ENCODE data around the gene SPAG6.

The SPAG6 gene

GRCh38 chr10:22454634-22455033 is 109.3 kb downstream of the SPAG6 start:
- DNase-seq (no peak), ATAC-seq (ENCODE audit: insufficient read depth, low read depth) (no peak)
- no peak overlapping the region for H3K27ac ChIP-seq (ENCODE audit: low read length)
- H3K36me3 ChIP-seq (ENCODE audit: insufficient read depth, low read length): no peaks in the 10 kb centered on the region
- no peak overlapping the region for H3K4me3 ChIP-seq (ENCODE audit: low read depth in 1 of 2, low read length in 2 of 2)
- no peaks in the 10 kb centered on the region for H4K20me1 ChIP-seq (ENCODE audit: insufficient read depth, low read length)
- H3K4me2 ChIP-seq (ENCODE audit: insufficient read depth, low read length): no peak overlapping the region
- H3K4me1 ChIP-seq (ENCODE audit: insufficient read depth, low read length): no peaks in the 10 kb centered on the region
- no peaks in the 10 kb centered on the region for H3K79me2 ChIP-seq (ENCODE audit: insufficient read depth, low read length)
- no peaks in the 10 kb centered on the region for H3K27me3 ChIP-seq (ENCODE audit: insufficient read depth, low read length, poor library complexity)
- H3K9ac ChIP-seq (ENCODE audit: low read depth, low read length): no peak overlapping the region
- no peaks in the 10 kb centered on the region for H3K9me3 ChIP-seq (ENCODE audit: insufficient read depth, low read length, severe bottlenecking)
- H2AFZ ChIP-seq (ENCODE audit: low read depth, low read length): no peak overlapping the region
- TF ChIP-seq, protein P1, sequence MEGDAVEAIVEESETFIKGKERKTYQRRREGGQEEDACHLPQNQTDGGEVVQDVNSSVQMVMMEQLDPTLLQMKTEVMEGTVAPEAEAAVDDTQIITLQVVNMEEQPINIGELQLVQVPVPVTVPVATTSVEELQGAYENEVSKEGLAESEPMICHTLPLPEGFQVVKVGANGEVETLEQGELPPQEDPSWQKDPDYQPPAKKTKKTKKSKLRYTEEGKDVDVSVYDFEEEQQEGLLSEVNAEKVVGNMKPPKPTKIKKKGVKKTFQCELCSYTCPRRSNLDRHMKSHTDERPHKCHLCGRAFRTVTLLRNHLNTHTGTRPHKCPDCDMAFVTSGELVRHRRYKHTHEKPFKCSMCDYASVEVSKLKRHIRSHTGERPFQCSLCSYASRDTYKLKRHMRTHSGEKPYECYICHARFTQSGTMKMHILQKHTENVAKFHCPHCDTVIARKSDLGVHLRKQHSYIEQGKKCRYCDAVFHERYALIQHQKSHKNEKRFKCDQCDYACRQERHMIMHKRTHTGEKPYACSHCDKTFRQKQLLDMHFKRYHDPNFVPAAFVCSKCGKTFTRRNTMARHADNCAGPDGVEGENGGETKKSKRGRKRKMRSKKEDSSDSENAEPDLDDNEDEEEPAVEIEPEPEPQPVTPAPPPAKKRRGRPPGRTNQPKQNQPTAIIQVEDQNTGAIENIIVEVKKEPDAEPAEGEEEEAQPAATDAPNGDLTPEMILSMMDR (IDR thresholded peaks at IDR 0.05; ENCODE audit: borderline replicate concordance, extremely low read depth, low read length, poor library complexity, severe bottlenecking): no peak
- TF ChIP-seq EZH2 (IDR thresholded peaks at IDR 0.05; ENCODE audit: borderline replicate concordance, low read depth, low read length, severe bottlenecking): no peak

- no peak for TF ChIP-seq EZH2 (IDR thresholded peaks at IDR 0.05; ENCODE audit: borderline replicate concordance, low read depth, low read length, severe bottlenecking)
- TF ChIP-seq, protein P1 (IDR thresholded peaks at IDR 0.05; ENCODE audit: borderline replicate concordance, extremely low read depth, low read length, poor library complexity, severe bottlenecking): no peak
- ATAC-seq (ENCODE audit: insufficient read depth, low read depth) (no peak), DNase-seq (no peak)
These were observed 110.0 kb downstream of the SPAG6 start for GRCh38 chr10:22455068-22455857.

GRCh38 chr10:22456486-22456885 is 111.2 kb downstream of the SPAG6 start:
- Histone ChIP-seq H3K9me3 (ENCODE audit: insufficient read depth, low read length, severe bottlenecking) (no peaks in the 10 kb centered on the region), H3K27me3 (ENCODE audit: insufficient read depth, low read length, poor library complexity) (no peaks in the 10 kb centered on the region), H3K4me3 (ENCODE audit: low read depth in 1 of 2, low read length in 2 of 2) (no peak overlapping the region), H3K4me2 (ENCODE audit: insufficient read depth, low read length) (no peak overlapping the region), H3K36me3 (ENCODE audit: insufficient read depth, low read length) (no peaks in the 10 kb centered on the region), H3K9ac (ENCODE audit: low read depth, low read length) (no peak overlapping the region), H3K79me2 (ENCODE audit: insufficient read depth, low read length) (no peaks in the 10 kb centered on the region), H4K20me1 (ENCODE audit: insufficient read depth, low read length) (no peaks in the 10 kb centered on the region), H3K4me1 (ENCODE audit: insufficient read depth, low read length) (no peaks in the 10 kb centered on the region), H2AFZ (ENCODE audit: low read depth, low read length) (no peak overlapping the region), H3K27ac (ENCODE audit: low read length) (no peak overlapping the region)
- ATAC-seq (ENCODE audit: insufficient read depth, low read depth) (peak; percentile 63), DNase-seq (no peak)
- TF ChIP-seq, protein P1 (IDR thresholded peaks at IDR 0.05; ENCODE audit: borderline replicate concordance, extremely low read depth, low read length, poor library complexity, severe bottlenecking): no peak
- TF ChIP-seq EZH2 (IDR thresholded peaks at IDR 0.05; ENCODE audit: borderline replicate concordance, low read depth, low read length, severe bottlenecking): no peak

More at GRCh38 chr10:22455068-22455857, 110.0 kb downstream of the SPAG6 start:
- Histone ChIP-seq H3K27ac (ENCODE audit: low read length) (no peak overlapping the region), H3K9me3 (ENCODE audit: insufficient read depth, low read length, severe bottlenecking) (no peaks in the 10 kb centered on the region), H3K4me1 (ENCODE audit: insufficient read depth, low read length) (no peaks in the 10 kb centered on the region), H3K4me2 (ENCODE audit: insufficient read depth, low read length) (no peak overlapping the region), H3K36me3 (ENCODE audit: insufficient read depth, low read length) (no peaks in the 10 kb centered on the region), H3K79me2 (ENCODE audit: insufficient read depth, low read length) (no peaks in the 10 kb centered on the region), H3K9ac (ENCODE audit: low read depth, low read length) (no peak overlapping the region), H4K20me1 (ENCODE audit: insufficient read depth, low read length) (no peaks in the 10 kb centered on the region), H3K4me3 (ENCODE audit: low read depth in 1 of 2, low read length in 2 of 2) (no peak overlapping the region), H2AFZ (ENCODE audit: low read depth, low read length) (no peak overlapping the region), H3K27me3 (ENCODE audit: insufficient read depth, low read length, poor library complexity) (no peaks in the 10 kb centered on the region)
